ENCODE measurements around the gene GPR84. TPM values are rescaled to one million over a fixed set of nuclear protein-coding genes. Genes with fewer than 3 reads are reported as not detected.

GPR84 gene
- total and polyA plus RNA-seq, 7 donors: 0.54 to 0.92 (median 0.64) TPM; not detected in 3

DNA sequence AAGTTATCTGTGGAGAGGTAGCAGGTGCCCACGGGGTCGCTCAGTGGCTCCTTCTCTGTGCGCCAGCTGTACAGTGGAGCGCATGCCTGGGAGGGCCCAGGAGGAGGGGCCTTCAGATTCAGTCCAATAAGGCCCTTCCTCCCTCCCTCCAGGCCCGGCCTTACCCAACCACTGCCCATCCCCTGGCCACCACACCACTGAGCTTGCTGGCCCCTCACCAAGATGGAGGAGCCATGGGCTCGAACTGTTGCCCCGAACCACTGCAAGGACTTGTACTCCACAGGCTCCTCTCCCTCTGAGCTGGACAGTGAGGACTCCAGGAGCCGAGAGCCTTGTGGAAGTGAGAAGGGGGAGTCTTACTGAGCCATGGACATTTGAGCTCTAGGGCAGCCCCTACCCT lies 45.0 kb upstream of the GPR84 start:
- peaks cover 51 to 100% (median 65%) of the 10 kb centered on the region in 4 donors for H3K36me3 ChIP-seq
- H3K4me1 ChIP-seq: peaks cover 0 to 96% (median 86%) of the 10 kb centered on the region in 4 donors
- intact Hi-C loops (cut with DNase I): no loop called here
- no peaks in the 10 kb centered on the region for H3K27me3 ChIP-seq
- no peaks in the 10 kb centered on the region for H3K9me3 ChIP-seq
- DNase-seq: peak; percentile 77
- TF ChIP-seq, protein P1, sequence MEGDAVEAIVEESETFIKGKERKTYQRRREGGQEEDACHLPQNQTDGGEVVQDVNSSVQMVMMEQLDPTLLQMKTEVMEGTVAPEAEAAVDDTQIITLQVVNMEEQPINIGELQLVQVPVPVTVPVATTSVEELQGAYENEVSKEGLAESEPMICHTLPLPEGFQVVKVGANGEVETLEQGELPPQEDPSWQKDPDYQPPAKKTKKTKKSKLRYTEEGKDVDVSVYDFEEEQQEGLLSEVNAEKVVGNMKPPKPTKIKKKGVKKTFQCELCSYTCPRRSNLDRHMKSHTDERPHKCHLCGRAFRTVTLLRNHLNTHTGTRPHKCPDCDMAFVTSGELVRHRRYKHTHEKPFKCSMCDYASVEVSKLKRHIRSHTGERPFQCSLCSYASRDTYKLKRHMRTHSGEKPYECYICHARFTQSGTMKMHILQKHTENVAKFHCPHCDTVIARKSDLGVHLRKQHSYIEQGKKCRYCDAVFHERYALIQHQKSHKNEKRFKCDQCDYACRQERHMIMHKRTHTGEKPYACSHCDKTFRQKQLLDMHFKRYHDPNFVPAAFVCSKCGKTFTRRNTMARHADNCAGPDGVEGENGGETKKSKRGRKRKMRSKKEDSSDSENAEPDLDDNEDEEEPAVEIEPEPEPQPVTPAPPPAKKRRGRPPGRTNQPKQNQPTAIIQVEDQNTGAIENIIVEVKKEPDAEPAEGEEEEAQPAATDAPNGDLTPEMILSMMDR (IDR thresholded peaks at IDR 0.05): no peak
- TF ChIP-seq POLR2AphosphoS5 (IDR thresholded peaks at IDR 0.05): no peak
- no peak for TF ChIP-seq POLR2A (IDR thresholded peaks at IDR 0.05)
- no peak for TF ChIP-seq EP300 (IDR thresholded peaks at IDR 0.05)
- H3K27ac ChIP-seq: peak overlapping the region in 3 of 4 donors; percentile 99 to 100 (median 100)
- WGBS, 2 donors: 87 to 91% methylated on average over 8 of the region's 8 CpGs
- no peak overlapping the region for H3K4me3 ChIP-seq

GRCh38 chr12:54407183-54407905 lies 43.1 kb upstream of the GPR84 start:
- 67 to 71% methylated on average over 5 of the region's 5 CpGs for WGBS, 2 donors
- H3K27me3 ChIP-seq: no peaks in the 10 kb centered on the region
- no peaks in the 10 kb centered on the region for H3K9me3 ChIP-seq
- H3K4me1 ChIP-seq: peaks cover 0 to 86% (median 77%) of the 10 kb centered on the region in 4 donors
- peak overlapping the region; percentile 17 to 100 (median 100) for H3K27ac ChIP-seq
- peaks cover 71 to 100% (median 83%) of the 10 kb centered on the region in 4 donors for H3K36me3 ChIP-seq
- intact Hi-C loops (cut with DNase I): no loop called here
- H3K4me3 ChIP-seq: no peak overlapping the region
- TF ChIP-seq, protein P1 (IDR thresholded peaks at IDR 0.05): no peak
- TF ChIP-seq POLR2AphosphoS5 (IDR thresholded peaks at IDR 0.05): peak in 2 of 4 donors; percentile 22 to 25
- DNase-seq: no peak

DNA sequence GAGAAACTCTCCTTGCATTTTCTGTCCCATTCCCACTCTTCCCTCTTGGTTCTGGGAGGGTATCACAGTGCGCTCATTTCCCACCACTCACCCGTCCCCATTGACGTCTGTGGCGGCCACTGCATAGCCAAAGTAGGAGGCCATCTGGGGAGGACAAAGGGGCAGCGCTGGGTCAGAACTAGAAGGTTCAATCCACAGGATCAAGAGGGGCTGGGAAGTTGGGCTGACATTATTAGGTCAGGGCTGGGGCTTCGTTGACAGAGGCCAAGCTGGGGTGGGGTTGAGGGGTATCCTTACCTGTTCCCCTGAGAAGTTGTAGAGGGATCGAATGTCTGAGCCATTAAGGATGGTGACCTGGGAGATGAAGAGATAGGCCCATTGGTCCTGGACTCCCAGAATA lies 41.3 kb upstream of the GPR84 start:
- H3K36me3 ChIP-seq: peaks cover 88 to 100% (median 92%) of the 10 kb centered on the region in 4 donors
- 88 to 92% methylated on average over 7 of the region's 7 CpGs for WGBS, 2 donors

DNA sequence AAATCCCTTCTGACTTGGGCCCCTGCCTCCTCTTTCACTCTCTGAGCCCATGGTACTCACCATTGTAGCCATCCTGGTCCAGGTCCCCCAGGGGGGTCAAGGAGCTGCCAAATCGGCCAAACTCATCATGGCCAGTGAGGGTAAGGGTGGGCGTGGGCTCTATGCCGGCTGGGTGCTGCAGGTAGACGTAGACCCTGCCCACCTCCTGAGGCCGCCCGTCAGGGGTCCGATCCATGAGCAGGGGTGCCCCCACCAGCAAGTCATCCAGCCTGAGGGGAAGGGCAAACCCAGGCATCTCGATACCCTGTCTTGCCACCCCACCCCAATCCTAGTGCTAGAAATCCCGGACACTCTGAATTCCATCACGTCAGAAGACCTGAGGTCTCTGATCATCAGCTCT lies 40.8 kb upstream of the GPR84 start:
- Histone ChIP-seq H3K4me1 (peaks cover 0 to 69% (median 64%) of the 10 kb centered on the region in 4 donors), H3K4me3 (no peak overlapping the region), H3K27me3 (no peaks in the 10 kb centered on the region), H3K36me3 (peaks cover 91 to 100% (median 96%) of the 10 kb centered on the region in 4 donors), H3K9me3 (no peaks in the 10 kb centered on the region), H3K27ac (peak overlapping the region; percentile 52 to 100 (median 100))
- DNase-seq: no peak
- 82 to 90% methylated on average over 10 of the region's 10 CpGs for WGBS, 2 donors
- TF ChIP-seq, protein P1 (IDR thresholded peaks at IDR 0.05): no peak
- TF ChIP-seq POLR2AphosphoS5 (IDR thresholded peaks at IDR 0.05): peak in 1 of 4 donors; percentile 39
- intact Hi-C loops (cut with DNase I): no loop called here

More for the DNA sequence above, 41.3 kb upstream of the GPR84 start:
- peak overlapping the region; percentile 52 to 100 (median 100) for H3K27ac ChIP-seq
- H3K4me1 ChIP-seq: peaks cover 0 to 74% (median 68%) of the 10 kb centered on the region in 4 donors
- intact Hi-C loops (cut with DNase I): no loop called here
- no peak overlapping the region for H3K4me3 ChIP-seq
- no peaks in the 10 kb centered on the region for H3K27me3 ChIP-seq
- no peak for DNase-seq
- TF ChIP-seq EP300 (IDR thresholded peaks at IDR 0.05): no peak
- peak in 2 of 4 donors; percentile 1 to 12 for TF ChIP-seq POLR2AphosphoS5 (IDR thresholded peaks at IDR 0.05)
- H3K9me3 ChIP-seq: no peaks in the 10 kb centered on the region

DNA sequence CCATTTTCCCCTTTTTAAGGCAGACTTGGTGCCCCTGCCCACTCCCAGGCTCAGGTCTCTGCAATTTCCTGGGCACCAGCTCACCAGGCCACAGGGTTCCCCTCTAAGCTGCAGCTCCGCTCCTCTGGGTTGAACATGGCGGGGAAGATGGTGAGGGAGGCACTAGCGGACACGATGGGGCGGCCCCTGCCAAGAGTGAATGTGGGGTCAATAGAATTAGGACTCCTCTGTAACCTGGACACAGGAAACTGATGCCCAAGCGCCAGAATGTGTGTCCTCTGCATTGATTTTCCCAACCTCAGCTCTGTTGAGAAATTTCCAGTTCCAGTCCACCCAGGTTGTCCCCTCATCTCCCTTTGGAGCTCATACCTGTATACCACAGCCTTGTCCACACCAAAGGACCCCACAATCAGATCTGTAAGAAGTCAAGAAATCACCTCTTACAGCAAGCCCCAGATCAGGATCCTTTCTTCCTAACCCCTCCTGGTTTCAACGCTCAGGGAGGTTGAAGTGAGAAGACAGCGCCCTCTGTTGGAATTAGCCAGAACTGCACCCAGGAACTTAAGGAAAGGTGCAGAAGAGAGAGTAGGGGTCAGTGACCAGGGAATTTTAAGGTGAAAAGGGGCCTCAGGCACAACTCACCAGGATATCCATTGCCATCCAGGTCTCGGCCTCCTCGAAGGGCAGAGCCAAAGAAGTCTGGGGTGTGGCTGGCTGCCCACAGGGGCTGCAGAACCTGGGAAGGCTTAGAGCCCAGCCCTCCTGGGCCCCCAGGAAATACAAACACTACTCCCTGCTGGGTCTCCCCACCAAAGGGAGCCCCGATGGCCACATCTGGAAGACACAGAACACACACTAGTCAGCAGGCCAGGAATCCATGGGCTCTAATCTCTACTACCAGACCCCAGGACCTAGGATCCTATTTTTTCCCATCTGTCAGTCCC lies 40.0 kb upstream of the GPR84 start:
- H3K4me3 ChIP-seq: no peak overlapping the region
- intact Hi-C loops (cut with DNase I): no loop called here
- H3K36me3 ChIP-seq: peaks cover 95 to 100% (median 98%) of the 10 kb centered on the region in 4 donors
- WGBS, 2 donors: 54 to 63% methylated on average over 11 of the region's 11 CpGs
- TF ChIP-seq, protein P1 (IDR thresholded peaks at IDR 0.05): peak; percentile 88 to 98 (median 93)
- TF ChIP-seq POLR2AphosphoS5 (IDR thresholded peaks at IDR 0.05) (peak in 3 of 4 donors; percentile 4 to 25 (median 18)), EP300 (IDR thresholded peaks at IDR 0.05) (no peak)
- peak; percentile 77 for DNase-seq
- H3K27ac ChIP-seq: peak overlapping the region; percentile 52 to 100 (median 100)
- H3K27me3 ChIP-seq: no peaks in the 10 kb centered on the region
- peaks cover 0 to 61% (median 56%) of the 10 kb centered on the region in 4 donors for H3K4me1 ChIP-seq
- no peaks in the 10 kb centered on the region for H3K9me3 ChIP-seq

Measured in sigmoid colon (tissue), 7 donors.